ENCODE results near the gene ZNF580. TPM values are rescaled to one million over a fixed set of nuclear protein-coding genes. Genes with fewer than 3 reads are reported as not detected.
A peak's percentile ranks its signal among the peaks of the same experiment; 100 is the strongest.

ZNF580 gene
- total and polyA plus RNA-seq, 2 of the 13 experiments (the other 11 are each of a cell fraction or from before 2014, with no cell fraction given): 4.4 to 6.0 TPM

DNA sequence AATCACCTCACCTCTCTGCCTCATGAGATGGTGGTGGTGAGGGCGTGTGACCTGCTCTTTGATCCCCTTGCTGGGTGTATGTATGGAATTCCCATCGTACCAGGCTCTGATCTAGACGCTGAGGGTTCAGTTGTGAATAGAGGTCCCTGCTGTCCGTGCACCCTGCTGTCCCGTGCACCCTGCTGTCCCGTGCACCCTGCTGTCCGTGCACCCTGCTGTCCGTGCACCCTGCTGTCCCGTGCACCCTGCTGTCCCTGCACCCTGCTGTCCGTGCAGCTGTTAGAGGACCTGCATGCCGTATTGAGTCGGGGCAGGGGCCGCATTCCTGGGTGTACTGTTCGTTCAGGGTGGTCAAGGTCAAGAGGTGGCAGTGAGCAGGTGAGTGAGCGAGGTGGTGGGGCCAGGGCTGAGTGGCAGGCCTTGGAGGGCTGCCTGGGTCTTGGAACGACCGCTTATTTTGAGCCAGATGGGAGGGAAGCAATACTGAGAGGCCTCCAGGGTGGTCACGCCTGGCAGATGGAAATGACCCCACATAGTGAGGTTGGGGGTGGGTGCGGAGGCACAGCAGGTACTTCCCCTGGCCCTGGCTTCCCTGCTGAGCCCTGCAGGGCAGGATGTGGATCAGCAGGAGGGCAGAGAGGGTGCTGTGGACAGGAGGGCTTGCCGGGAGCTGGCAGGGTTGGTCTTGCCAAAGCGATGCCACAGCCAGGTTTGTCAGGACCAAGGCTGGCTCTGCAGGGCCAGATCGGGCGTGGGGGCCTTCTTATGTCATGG lies 29.7 kb downstream of the ZNF580 start:
- FAIRE-seq (no peak), DNase-seq (ENCODE audit: low spot score) (no peak), ATAC-seq (peak; percentile 20; the same call in 2 of the 3 replicates)
- H3K27me3 ChIP-seq (ENCODE audit: control insufficient read depth in 1 of 2, insufficient read depth in 2 of 2, low read length in 2 of 2): no peaks in the 10 kb centered on the region; a peak in 1 of 5 replicates
- no peak overlapping the region for H2AFZ ChIP-seq (ENCODE audit: low read length)
- TF ChIP-seq ZNF883 (CRISPR knock-in tag; IDR thresholded peaks at IDR 0.05; ENCODE audit: not compliant biosample characterization) (no peak), ZNF674 (CRISPR knock-in tag; IDR thresholded peaks at IDR 0.05; ENCODE audit: low read depth) (no peak), RBFOX2 (IDR thresholded peaks at IDR 0.05; ENCODE audit: low read depth, low read length) (peak; percentile 75), POLR2A (IDR thresholded peaks at IDR 0.05; ENCODE audit: insufficient read depth in 1 of 2, low read depth in 2 of 2, low read length in 2 of 2) (peak in 1 of 2 experiments; percentile 34; a peak in 2 of 4 replicates), POLR2G (IDR thresholded peaks at IDR 0.05; ENCODE audit: low read depth, low read length) (no peak), AGO2 (optimal IDR thresholded peaks at IDR 0.05; ENCODE audit: low read depth, low read length) (peak; percentile 78), ZNF609 (CRISPR knock-in tag; IDR thresholded peaks at IDR 0.05; ENCODE audit: borderline replicate concordance) (no peak)
- in situ Hi-C loops (cut with HindIII; ENCODE audit: extremely low pct_ligation_motif_present, low pct_unique_long_range_greater_than_20kb): no loop called here
- peaks cover 42 to 62% of the 10 kb centered on the region in 2 experiments; a peak in 4 of 5 replicates for H3K36me3 ChIP-seq (replicated peaks in 1 of 2; ENCODE audit: control insufficient read depth in 1 of 2, insufficient read depth in 2 of 2, low read length in 2 of 2)
- H3K27ac ChIP-seq (ENCODE audit: extremely low read length, insufficient read depth, low read length): no peak overlapping the region
- intact Hi-C loops (cut with micrococcal nuclease; ENCODE audit: unreplicated experiment): no loop called here
- ChIA-PET CTCF (ENCODE audit: low intra/inter-chr PET ratio, low total read pairs) (interaction anchor here (1.4 kb wide), 1 partner anchor 17 kb away, joined by 7 read pairs; no protein-coding TSS in a partner anchor), POLR2A (interaction anchor here (1.4 to 2.0 kb wide), 3 partner anchors 13 to 16 kb away, joined by 9 to 14 read pairs (median 10); partner anchors contain the start of gene U2AF2)
- H3K9me3 ChIP-seq (ENCODE audit: low read length): no peaks in the 10 kb centered on the region
- H3K4me3 ChIP-seq (replicated peaks in 1 of 3; ENCODE audit: insufficient read depth in 1 of 3, low read depth in 2 of 3, low read length in 3 of 3): no peak overlapping the region
- H3K79me2 ChIP-seq (ENCODE audit: insufficient read depth, low read length): peaks cover 57% of the 10 kb centered on the region
- BruUV-seq (replicated peaks): no TSS peak
- H3K4me2 ChIP-seq (ENCODE audit: low read depth, low read length): no peak overlapping the region
- H4K20me1 ChIP-seq (ENCODE audit: insufficient read depth, low read length): peaks cover 54% of the 10 kb centered on the region
- no peak overlapping the region for H3K9ac ChIP-seq (ENCODE audit: insufficient read depth, low read depth, low read length)
- H3K4me1 ChIP-seq (ENCODE audit: insufficient read depth, low read length): peaks cover 23% of the 10 kb centered on the region
- WGBS (ENCODE audit: low lambda C conversion rate): 91% methylated on average over 23 of the region's 23 CpGs
